ENCODE data around the gene SLC2A6. TPM values are rescaled to one million over a fixed set of nuclear protein-coding genes. Genes with fewer than 3 reads are reported as not detected.

SLC2A6 gene
- total and polyA plus RNA-seq, 2 donors from 2014 or later = 2.5 to 5.8 TPM

DNA sequence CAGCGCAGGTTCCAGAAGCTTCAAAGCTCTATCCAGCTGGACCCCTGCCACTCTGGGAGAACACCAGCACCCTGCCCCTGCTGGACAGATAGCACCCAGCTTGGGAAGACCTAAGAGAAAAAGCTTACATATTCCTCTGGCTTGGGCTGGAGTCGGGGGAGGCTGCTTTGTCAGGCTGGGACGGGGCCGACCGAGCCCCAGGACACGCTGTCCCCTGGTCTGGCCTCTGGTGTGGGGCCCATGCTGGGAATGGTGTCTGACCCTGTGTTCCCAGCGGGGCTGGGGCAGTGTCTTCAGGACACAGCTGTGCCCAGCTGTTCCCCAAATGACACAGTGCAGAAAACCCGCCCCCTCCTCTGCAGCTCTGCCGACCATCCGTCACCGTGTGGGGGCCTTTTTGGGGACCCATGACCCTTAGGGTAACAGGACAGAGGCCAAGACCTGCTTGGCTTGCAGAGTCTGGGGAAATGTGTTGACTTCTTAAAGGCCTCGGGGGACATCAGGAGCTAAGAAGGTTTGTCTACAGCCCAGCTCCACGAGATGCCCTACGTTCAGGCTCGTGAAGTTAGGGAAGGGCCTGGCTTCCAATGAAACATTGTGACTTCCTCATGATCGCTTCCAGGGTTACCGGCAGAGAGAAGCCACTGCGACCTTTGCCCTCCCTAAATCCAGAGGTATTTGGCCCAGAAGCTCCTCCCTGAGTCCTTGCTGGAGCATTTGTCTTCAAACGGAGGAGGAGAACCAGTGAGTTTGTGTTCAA, 20.4 kb upstream of the SLC2A6 start:
- Histone ChIP-seq H3K36me3 (ENCODE audit: control insufficient read depth in 2 of 3, insufficient read depth in 3 of 3, low read length in 3 of 3) (no peaks in the 10 kb centered on the region), H3K4me3 (ENCODE audit: low read length in 3 of 3) (no peak overlapping the region), H3K9ac (ENCODE audit: low read length in 3 of 3) (no peak overlapping the region), H3K4me1 (ENCODE audit: control insufficient read depth in 2 of 3, insufficient read depth in 2 of 3, low read depth in 1 of 3, low read length in 3 of 3) (peaks cover 0 to 7% (median 3%) of the 10 kb centered on the region in 3 donors), H3K9me3 (ENCODE audit: control insufficient read depth in 2 of 3, insufficient read depth in 1 of 3, low read length in 3 of 3) (peaks cover 0 to 12% (median 5%) of the 10 kb centered on the region in 3 donors), H3K27ac (ENCODE audit: low read depth in 2 of 2, low read length in 2 of 2) (peak overlapping the region in 1 of 2 donors; percentile 33), H3K27me3 (ENCODE audit: control insufficient read depth, insufficient read depth, low read length) (no peaks in the 10 kb centered on the region)
- intact Hi-C loops (cut with DNase I) = no loop called here
- TF ChIP-seq, protein P1, sequence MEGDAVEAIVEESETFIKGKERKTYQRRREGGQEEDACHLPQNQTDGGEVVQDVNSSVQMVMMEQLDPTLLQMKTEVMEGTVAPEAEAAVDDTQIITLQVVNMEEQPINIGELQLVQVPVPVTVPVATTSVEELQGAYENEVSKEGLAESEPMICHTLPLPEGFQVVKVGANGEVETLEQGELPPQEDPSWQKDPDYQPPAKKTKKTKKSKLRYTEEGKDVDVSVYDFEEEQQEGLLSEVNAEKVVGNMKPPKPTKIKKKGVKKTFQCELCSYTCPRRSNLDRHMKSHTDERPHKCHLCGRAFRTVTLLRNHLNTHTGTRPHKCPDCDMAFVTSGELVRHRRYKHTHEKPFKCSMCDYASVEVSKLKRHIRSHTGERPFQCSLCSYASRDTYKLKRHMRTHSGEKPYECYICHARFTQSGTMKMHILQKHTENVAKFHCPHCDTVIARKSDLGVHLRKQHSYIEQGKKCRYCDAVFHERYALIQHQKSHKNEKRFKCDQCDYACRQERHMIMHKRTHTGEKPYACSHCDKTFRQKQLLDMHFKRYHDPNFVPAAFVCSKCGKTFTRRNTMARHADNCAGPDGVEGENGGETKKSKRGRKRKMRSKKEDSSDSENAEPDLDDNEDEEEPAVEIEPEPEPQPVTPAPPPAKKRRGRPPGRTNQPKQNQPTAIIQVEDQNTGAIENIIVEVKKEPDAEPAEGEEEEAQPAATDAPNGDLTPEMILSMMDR (IDR thresholded peaks at IDR 0.05; ENCODE audit: borderline replicate concordance, extremely low read depth, insufficient read depth) = no peak
- FAIRE-seq (no peak), DNase-seq (peak in 2 of 5 donors; percentile 79 to 94)

DNA sequence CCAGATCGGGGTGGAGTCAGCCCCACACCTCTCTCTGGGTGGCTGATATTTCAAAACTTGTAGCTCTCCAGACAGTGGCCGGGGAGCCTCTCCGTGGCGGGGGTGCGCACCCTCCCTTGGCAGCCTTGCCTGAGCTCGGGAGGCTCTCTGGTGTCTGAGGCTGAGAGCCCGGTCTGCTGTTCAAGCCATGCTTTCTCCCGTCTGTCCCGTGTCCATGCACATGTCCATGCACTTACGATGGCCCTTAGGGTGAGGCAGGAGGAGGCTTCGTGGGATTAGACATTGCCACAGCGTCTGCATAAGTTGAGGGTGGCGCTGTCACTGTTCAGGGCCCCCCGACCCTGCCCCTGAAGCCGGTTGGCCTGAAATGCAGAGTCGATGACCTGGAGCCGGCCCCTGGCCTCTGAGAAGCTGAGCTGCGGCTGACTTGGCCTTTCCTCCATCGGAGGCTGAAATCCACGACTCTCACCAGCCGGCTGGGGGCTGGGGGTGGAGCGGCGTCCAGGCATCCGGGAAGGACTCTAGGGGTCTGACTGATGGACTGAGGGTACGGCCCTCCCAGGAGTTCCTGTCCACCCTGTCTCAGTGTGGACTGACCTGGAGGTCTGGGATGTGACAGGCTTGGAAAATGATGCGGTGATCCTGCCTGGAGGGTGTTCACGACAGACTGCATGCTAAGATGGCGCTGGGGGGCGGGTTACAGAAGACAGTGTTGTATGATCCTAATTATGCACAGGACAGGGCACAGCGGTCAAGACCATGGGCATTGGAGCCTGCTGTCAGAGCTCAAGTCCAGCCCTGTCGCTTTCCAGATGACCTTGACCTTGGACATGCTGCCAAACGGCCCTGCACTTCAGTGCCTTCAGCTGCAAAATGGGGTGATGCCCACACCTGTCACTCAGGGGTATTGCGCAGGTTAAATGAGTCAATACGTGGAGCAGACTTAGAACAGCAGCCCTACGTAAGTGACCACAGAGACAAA, 18.3 kb upstream of the SLC2A6 start:
- no peak overlapping the region for H3K27ac ChIP-seq (ENCODE audit: low read depth in 2 of 2, low read length in 2 of 2)
- peaks cover 0 to 12% (median 3%) of the 10 kb centered on the region in 3 donors for H3K4me1 ChIP-seq (ENCODE audit: control insufficient read depth in 2 of 3, insufficient read depth in 2 of 3, low read depth in 1 of 3, low read length in 3 of 3)
- intact Hi-C loops (cut with DNase I) = no loop called here
- TF ChIP-seq, protein P1 (IDR thresholded peaks at IDR 0.05; ENCODE audit: borderline replicate concordance, extremely low read depth, insufficient read depth) = no peak
- FAIRE-seq = no peak
- DNase-seq = peak in 1 of 5 donors; percentile 78
- H3K9ac ChIP-seq (ENCODE audit: low read length in 3 of 3) = no peak overlapping the region
- H3K4me3 ChIP-seq (ENCODE audit: low read length in 3 of 3) = no peak overlapping the region
- no peaks in the 10 kb centered on the region for H3K27me3 ChIP-seq (ENCODE audit: control insufficient read depth, insufficient read depth, low read length)
- peaks cover 0 to 8% (median 3%) of the 10 kb centered on the region in 3 donors for H3K9me3 ChIP-seq (ENCODE audit: control insufficient read depth in 2 of 3, insufficient read depth in 1 of 3, low read length in 3 of 3)
- H3K36me3 ChIP-seq (ENCODE audit: control insufficient read depth in 2 of 3, insufficient read depth in 3 of 3, low read length in 3 of 3) = no peaks in the 10 kb centered on the region

DNA sequence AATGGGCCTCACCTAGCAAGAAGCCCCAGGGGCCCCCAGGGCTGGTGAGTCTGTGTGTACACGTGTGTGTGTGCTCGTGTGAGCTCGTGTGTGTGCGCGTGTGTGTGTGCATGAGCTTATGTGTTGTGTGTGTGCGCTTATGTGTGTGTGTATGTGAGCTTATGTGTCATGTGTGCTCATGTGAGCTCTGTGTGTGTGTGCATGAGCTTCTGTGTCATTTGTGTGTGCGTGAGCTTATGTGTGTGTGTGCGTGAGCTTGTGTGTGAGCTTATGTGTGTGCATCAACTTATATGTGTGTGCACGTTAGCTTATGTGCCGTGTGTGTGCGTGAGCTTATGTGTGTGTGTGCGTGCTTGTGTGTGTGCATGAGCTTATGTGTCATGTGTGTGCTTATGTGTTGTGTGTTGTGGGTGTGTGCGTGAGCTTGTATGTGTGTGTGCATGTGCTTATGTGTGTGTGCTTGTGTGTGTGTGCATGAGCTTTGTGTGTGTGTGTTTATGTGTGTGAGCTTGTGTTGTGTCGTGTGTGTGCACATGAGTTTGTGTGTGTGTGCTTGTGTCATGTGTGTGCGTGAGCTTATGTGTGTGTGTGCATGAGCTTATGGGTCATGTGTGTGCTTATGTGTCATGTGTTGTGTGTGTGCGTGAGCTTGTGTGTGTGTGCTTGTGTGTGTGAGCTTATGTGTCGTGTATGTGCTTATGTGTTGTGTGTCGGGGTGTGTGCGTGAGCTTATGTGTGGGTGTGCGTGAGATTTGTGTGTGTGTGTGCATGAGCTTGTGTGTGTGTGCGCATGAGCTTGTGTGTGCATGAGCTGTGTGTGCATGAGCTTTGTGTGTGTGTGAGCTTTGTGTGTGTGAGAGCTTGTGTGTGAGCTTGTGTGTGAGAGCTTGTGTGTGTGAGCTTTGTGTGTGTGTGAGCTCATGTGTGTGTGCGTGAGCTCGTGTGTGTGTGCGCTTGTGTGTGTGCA, 16.7 kb upstream of the SLC2A6 start:
- no peaks in the 10 kb centered on the region for H3K9me3 ChIP-seq (ENCODE audit: control insufficient read depth in 2 of 3, insufficient read depth in 1 of 3, low read length in 3 of 3)
- FAIRE-seq (no peak), DNase-seq (peak in 1 of 5 donors; percentile 6)
- H3K27me3 ChIP-seq (ENCODE audit: control insufficient read depth, insufficient read depth, low read length) = no peaks in the 10 kb centered on the region
- peaks cover 0 to 14% (median 3%) of the 10 kb centered on the region in 3 donors for H3K4me1 ChIP-seq (ENCODE audit: control insufficient read depth in 2 of 3, insufficient read depth in 2 of 3, low read depth in 1 of 3, low read length in 3 of 3)
- intact Hi-C loops (cut with DNase I) = no loop called here
- H3K4me3 ChIP-seq (ENCODE audit: low read length in 3 of 3) = no peak overlapping the region
- no peak overlapping the region for H3K27ac ChIP-seq (ENCODE audit: low read depth in 2 of 2, low read length in 2 of 2)
- TF ChIP-seq, protein P1 (IDR thresholded peaks at IDR 0.05; ENCODE audit: borderline replicate concordance, extremely low read depth, insufficient read depth) = no peak
- H3K36me3 ChIP-seq (ENCODE audit: control insufficient read depth in 2 of 3, insufficient read depth in 3 of 3, low read length in 3 of 3) = no peaks in the 10 kb centered on the region
- no peak overlapping the region for H3K9ac ChIP-seq (ENCODE audit: low read length in 3 of 3)

Data from kidney (tissue), 14 donors.